ENCODE data around the gene PSMD8.
"Not testable (repeated sequence)": the region's sequence is repeated elsewhere in the genome, so short reads cannot be mapped to it uniquely, and the experiment has no call there.

PSMD8 gene

GRCh38 chr19:38411898-38412297 lies 37.5 kb downstream of the PSMD8 start:
- DNase-seq: not testable (repeated sequence)

- DNase-seq: no peak
These were observed 38.1 kb downstream of the PSMD8 start for GRCh38 chr19:38412491-38412890.

- no peak for DNase-seq
These were observed 38.6 kb downstream of the PSMD8 start for GRCh38 chr19:38412961-38413360.

GRCh38 chr19:38413416-38413815 lies 39.0 kb downstream of the PSMD8 start:
- no peak for DNase-seq

- no peak for DNase-seq
These were observed 42.8 kb downstream of the PSMD8 start for GRCh38 chr19:38417146-38417543.

- DNase-seq: peak; percentile 74 to 82
These were observed 43.5 kb downstream of the PSMD8 start for GRCh38 chr19:38417544-38418506.

GRCh38 chr19:38420935-38421334 lies 46.6 kb downstream of the PSMD8 start:
- no peak for DNase-seq

GRCh38 chr19:38421856-38422255 lies 47.5 kb downstream of the PSMD8 start:
- DNase-seq: no peak

GRCh38 chr19:38422438-38422837 lies 48.1 kb downstream of the PSMD8 start:
- DNase-seq: no peak

- no peak for DNase-seq
These were observed 49.9 kb downstream of the PSMD8 start for GRCh38 chr19:38424272-38424671.

GRCh38 chr19:38425222-38425809 lies 50.9 kb downstream of the PSMD8 start:
- DNase-seq: no peak

GRCh38 chr19:38425810-38426466 lies 51.6 kb downstream of the PSMD8 start, which contains the start of gene RASGRP4:
TSS of gene RASGRP4 (minus strand) at chr19:38426219. CDS start at chr19:38426091, 128 bp downstream.
- DNase-seq: peak; percentile 70 to 74

GRCh38 chr19:38427035-38427677 lies 52.8 kb downstream of the PSMD8 start:
- DNase-seq: peak; percentile 64 to 78

GRCh38 chr19:38429055-38429810 lies 54.9 kb downstream of the PSMD8 start:
- DNase-seq: peak; percentile 55 to 61

GRCh38 chr19:38429811-38430156 lies 55.4 kb downstream of the PSMD8 start:
- no peak for DNase-seq

- no peak for DNase-seq
These were observed 56.6 kb downstream of the PSMD8 start for GRCh38 chr19:38430931-38431330.

GRCh38 chr19:38433268-38433733 lies 58.9 kb downstream of the PSMD8 start, which contains the start of gene RYR1:
TSS of gene RYR1 (plus strand) at chr19:38433691. CDS start at chr19:38433830, 139 bp downstream.
- DNase-seq: peak; percentile 74 to 83

Data from activated CD4-positive, alpha-beta T cell treated with anti-CD3 and anti-CD28 coated beads, Interleukin-2, amount 50 U/mL, for 48 hours (primary cell).